C1 segment of cervical spinal cord (tissue), 14 donors: ENCODE measurements around the gene LBP.
A peak's percentile ranks its signal among the peaks of the same experiment; 100 is the strongest.
"Not testable (repeated sequence)": the region's sequence is repeated elsewhere in the genome, so short reads cannot be mapped to it uniquely, and the experiment has no call there.

Experiments used
- DNase-seq, 14 donors: peaks; one replicate each; lab custom pipeline; 2025; lab: John Stamatoyannopoulos, UW

Gene LBP

GRCh38 chr20:38395165-38395564 is 48.9 kb downstream of the LBP start:
- no peak for DNase-seq

- DNase-seq, result not testable (repeated sequence)
These were observed 49.6 kb downstream of the LBP start for GRCh38 chr20:38395751-38396395.

GRCh38 chr20:38402089-38402488 is 55.8 kb downstream of the LBP start:
- DNase-seq, result no peak

GRCh38 chr20:38402816-38403215 is 56.5 kb downstream of the LBP start:
- DNase-seq, result no peak

- no peak for DNase-seq
These were observed 57.7 kb downstream of the LBP start for GRCh38 chr20:38404016-38404415.

GRCh38 chr20:38405132-38405531 is 58.9 kb downstream of the LBP start:
- no peak for DNase-seq

- peak in 1 of 14 donors; percentile 12 for DNase-seq
These were observed 60.2 kb downstream of the LBP start for GRCh38 chr20:38406476-38406875.

- DNase-seq, result no peak
These were observed 61.0 kb downstream of the LBP start for GRCh38 chr20:38407321-38407720.

- not testable (repeated sequence) for DNase-seq
These were observed 61.5 kb downstream of the LBP start for GRCh38 chr20:38407822-38408221.

- DNase-seq, result peak in 2 of 14 donors; percentile 5 to 15
These were observed 66.7 kb downstream of the LBP start for GRCh38 chr20:38412877-38413577.

- DNase-seq, result no peak
These were observed 68.6 kb downstream of the LBP start for GRCh38 chr20:38414769-38415450.

- DNase-seq, result peak in 6 of 14 donors; percentile 5 to 46 (median 38)
These were observed 72.4 kb downstream of the LBP start for GRCh38 chr20:38418509-38419204.

- DNase-seq, result no peak
These were observed 74.3 kb downstream of the LBP start for GRCh38 chr20:38420388-38421085.

- no peak for DNase-seq
These were observed 75.6 kb downstream of the LBP start for GRCh38 chr20:38421915-38422314.

GRCh38 chr20:38423541-38423940 is 77.3 kb downstream of the LBP start:
- no peak for DNase-seq

GRCh38 chr20:38424401-38424800 is 78.1 kb downstream of the LBP start:
- no peak for DNase-seq

- peak in 1 of 14 donors; percentile 15 for DNase-seq
These were observed 80.0 kb downstream of the LBP start for GRCh38 chr20:38426006-38426897.
